ENCODE data around the gene HBEGF.

HBEGF gene

GRCh38 chr5:140299056-140299455 lies 47.3 kb downstream of the HBEGF start:
- no peak for TF ChIP-seq ISL1 (CRISPR knock-in tag; IDR thresholded peaks at IDR 0.05)
- TF ChIP-seq, protein P1, sequence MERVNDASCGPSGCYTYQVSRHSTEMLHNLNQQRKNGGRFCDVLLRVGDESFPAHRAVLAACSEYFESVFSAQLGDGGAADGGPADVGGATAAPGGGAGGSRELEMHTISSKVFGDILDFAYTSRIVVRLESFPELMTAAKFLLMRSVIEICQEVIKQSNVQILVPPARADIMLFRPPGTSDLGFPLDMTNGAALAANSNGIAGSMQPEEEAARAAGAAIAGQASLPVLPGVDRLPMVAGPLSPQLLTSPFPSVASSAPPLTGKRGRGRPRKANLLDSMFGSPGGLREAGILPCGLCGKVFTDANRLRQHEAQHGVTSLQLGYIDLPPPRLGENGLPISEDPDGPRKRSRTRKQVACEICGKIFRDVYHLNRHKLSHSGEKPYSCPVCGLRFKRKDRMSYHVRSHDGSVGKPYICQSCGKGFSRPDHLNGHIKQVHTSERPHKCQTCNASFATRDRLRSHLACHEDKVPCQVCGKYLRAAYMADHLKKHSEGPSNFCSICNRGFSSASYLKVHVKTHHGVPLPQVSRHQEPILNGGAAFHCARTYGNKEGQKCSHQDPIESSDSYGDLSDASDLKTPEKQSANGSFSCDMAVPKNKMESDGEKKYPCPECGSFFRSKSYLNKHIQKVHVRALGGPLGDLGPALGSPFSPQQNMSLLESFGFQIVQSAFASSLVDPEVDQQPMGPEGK (CRISPR knock-in tag; IDR thresholded peaks at IDR 0.05; ENCODE audit: borderline replicate concordance), result no peak
- no peak for TF ChIP-seq ZNF8 (CRISPR knock-in tag; IDR thresholded peaks at IDR 0.05)
- TF ChIP-seq BACH2 (CRISPR knock-in tag; IDR thresholded peaks at IDR 0.05; ENCODE audit: borderline replicate concordance), result no peak
- TF ChIP-seq, protein P2, sequence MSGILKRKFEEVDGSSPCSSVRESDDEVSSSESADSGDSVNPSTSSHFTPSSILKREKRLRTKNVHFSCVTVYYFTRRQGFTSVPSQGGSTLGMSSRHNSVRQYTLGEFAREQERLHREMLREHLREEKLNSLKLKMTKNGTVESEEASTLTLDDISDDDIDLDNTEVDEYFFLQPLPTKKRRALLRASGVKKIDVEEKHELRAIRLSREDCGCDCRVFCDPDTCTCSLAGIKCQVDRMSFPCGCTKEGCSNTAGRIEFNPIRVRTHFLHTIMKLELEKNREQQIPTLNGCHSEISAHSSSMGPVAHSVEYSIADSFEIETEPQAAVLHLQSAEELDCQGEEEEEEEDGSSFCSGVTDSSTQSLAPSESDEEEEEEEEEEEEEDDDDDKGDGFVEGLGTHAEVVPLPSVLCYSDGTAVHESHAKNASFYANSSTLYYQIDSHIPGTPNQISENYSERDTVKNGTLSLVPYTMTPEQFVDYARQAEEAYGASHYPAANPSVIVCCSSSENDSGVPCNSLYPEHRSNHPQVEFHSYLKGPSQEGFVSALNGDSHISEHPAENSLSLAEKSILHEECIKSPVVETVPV (CRISPR knock-in tag; IDR thresholded peaks at IDR 0.05), result no peak
- TF ChIP-seq CSDC2 (CRISPR knock-in tag; IDR thresholded peaks at IDR 0.05), result no peak
- TF ChIP-seq GLIS3 (CRISPR knock-in tag; IDR thresholded peaks at IDR 0.05), result no peak
- no peak for TF ChIP-seq TOX (CRISPR knock-in tag; IDR thresholded peaks at IDR 0.05; ENCODE audit: borderline replicate concordance)
- no peak for TF ChIP-seq PPARA (CRISPR knock-in tag; IDR thresholded peaks at IDR 0.05; ENCODE audit: borderline replicate concordance)
- TF ChIP-seq SNAI2 (CRISPR knock-in tag; IDR thresholded peaks at IDR 0.05), result no peak
- TF ChIP-seq, protein P3, sequence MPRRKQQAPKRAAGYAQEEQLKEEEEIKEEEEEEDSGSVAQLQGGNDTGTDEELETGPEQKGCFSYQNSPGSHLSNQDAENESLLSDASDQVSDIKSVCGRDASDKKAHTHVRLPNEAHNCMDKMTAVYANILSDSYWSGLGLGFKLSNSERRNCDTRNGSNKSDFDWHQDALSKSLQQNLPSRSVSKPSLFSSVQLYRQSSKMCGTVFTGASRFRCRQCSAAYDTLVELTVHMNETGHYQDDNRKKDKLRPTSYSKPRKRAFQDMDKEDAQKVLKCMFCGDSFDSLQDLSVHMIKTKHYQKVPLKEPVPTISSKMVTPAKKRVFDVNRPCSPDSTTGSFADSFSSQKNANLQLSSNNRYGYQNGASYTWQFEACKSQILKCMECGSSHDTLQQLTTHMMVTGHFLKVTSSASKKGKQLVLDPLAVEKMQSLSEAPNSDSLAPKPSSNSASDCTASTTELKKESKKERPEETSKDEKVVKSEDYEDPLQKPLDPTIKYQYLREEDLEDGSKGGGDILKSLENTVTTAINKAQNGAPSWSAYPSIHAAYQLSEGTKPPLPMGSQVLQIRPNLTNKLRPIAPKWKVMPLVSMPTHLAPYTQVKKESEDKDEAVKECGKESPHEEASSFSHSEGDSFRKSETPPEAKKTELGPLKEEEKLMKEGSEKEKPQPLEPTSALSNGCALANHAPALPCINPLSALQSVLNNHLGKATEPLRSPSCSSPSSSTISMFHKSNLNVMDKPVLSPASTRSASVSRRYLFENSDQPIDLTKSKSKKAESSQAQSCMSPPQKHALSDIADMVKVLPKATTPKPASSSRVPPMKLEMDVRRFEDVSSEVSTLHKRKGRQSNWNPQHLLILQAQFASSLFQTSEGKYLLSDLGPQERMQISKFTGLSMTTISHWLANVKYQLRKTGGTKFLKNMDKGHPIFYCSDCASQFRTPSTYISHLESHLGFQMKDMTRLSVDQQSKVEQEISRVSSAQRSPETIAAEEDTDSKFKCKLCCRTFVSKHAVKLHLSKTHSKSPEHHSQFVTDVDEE (CRISPR knock-in tag; IDR thresholded peaks at IDR 0.05), result no peak
- TF ChIP-seq ZNF70 (CRISPR knock-in tag; IDR thresholded peaks at IDR 0.05), result no peak
- TF ChIP-seq CREB5 (CRISPR knock-in tag; IDR thresholded peaks at IDR 0.05; ENCODE audit: low read depth), result no peak
- TF ChIP-seq ZFP3 (CRISPR knock-in tag; IDR thresholded peaks at IDR 0.05), result no peak
- TF ChIP-seq ARNTL (CRISPR knock-in tag; IDR thresholded peaks at IDR 0.05; ENCODE audit: borderline replicate concordance, low read depth), result no peak
- TF ChIP-seq RARB (CRISPR knock-in tag; IDR thresholded peaks at IDR 0.05), result no peak
- TF ChIP-seq, protein P4, sequence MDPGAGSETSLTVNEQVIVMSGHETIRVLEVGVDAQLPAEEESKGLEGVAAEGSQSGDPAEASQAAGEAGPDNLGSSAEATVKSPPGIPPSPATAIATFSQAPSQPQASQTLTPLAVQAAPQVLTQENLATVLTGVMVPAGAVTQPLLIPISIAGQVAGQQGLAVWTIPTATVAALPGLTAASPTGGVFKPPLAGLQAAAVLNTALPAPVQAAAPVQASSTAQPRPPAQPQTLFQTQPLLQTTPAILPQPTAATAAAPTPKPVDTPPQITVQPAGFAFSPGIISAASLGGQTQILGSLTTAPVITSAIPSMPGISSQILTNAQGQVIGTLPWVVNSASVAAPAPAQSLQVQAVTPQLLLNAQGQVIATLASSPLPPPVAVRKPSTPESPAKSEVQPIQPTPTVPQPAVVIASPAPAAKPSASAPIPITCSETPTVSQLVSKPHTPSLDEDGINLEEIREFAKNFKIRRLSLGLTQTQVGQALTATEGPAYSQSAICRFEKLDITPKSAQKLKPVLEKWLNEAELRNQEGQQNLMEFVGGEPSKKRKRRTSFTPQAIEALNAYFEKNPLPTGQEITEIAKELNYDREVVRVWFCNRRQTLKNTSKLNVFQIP (CRISPR knock-in tag; IDR thresholded peaks at IDR 0.05; ENCODE audit: borderline replicate concordance, low read depth), result no peak
- no peak for TF ChIP-seq OSR1 (CRISPR knock-in tag; IDR thresholded peaks at IDR 0.05)
- no peak for TF ChIP-seq TCF4 (CRISPR knock-in tag; IDR thresholded peaks at IDR 0.05; ENCODE audit: borderline replicate concordance)
- no peak for ATAC-seq

DNA sequence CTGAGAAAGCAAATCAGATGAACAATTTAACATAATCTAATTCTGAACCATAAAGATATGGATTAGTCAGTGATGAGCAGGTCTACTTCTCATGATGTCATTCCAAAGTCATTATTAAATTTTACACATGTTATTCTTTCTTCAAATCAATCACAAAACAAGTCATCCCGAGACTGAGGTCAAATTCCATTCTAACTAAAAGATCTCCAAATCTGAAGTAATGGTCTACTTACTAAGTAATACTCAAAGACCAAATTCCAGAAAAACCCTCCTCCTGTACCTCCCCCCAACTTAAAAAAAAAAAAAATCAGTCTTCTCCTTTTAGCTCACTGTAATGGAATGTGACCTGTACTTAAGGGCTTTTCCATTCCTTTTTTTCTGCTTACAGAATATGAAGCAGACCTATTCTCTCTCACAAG lies 48.2 kb downstream of the HBEGF start:
- ATAC-seq, result peak; percentile 48
- TF ChIP-seq ZNF8 (CRISPR knock-in tag; IDR thresholded peaks at IDR 0.05) (no peak), OSR1 (CRISPR knock-in tag; IDR thresholded peaks at IDR 0.05) (no peak), BACH2 (CRISPR knock-in tag; IDR thresholded peaks at IDR 0.05; ENCODE audit: borderline replicate concordance) (no peak), ARNTL (CRISPR knock-in tag; IDR thresholded peaks at IDR 0.05; ENCODE audit: borderline replicate concordance, low read depth) (no peak), ZNF565 (CRISPR knock-in tag; conservative IDR thresholded peaks at IDR 0.05; ENCODE audit: low read depth) (no peak), ZNF70 (CRISPR knock-in tag; IDR thresholded peaks at IDR 0.05) (no peak), GLIS3 (CRISPR knock-in tag; IDR thresholded peaks at IDR 0.05) (no peak), ZFP30 (CRISPR knock-in tag; IDR thresholded peaks at IDR 0.05) (no peak), ZFP3 (CRISPR knock-in tag; IDR thresholded peaks at IDR 0.05) (peak; percentile 84; the same call in 1 of the 2 replicates), ISL1 (CRISPR knock-in tag; IDR thresholded peaks at IDR 0.05) (peak; percentile 99), TOX (CRISPR knock-in tag; IDR thresholded peaks at IDR 0.05; ENCODE audit: borderline replicate concordance) (no peak), SNAI2 (CRISPR knock-in tag; IDR thresholded peaks at IDR 0.05) (peak; percentile 71; the same call in 1 of the 2 replicates), ZC3H10 (CRISPR knock-in tag; IDR thresholded peaks at IDR 0.05) (no peak)
- TF ChIP-seq, protein P1 (CRISPR knock-in tag; IDR thresholded peaks at IDR 0.05; ENCODE audit: borderline replicate concordance), result peak; percentile 65; the same call in 1 of the 2 replicates
- TF ChIP-seq, protein P2 (CRISPR knock-in tag; IDR thresholded peaks at IDR 0.05), result 0 out of 2 replicates have a peak, but pooled peaks have one; percentile 13
- TF ChIP-seq, protein P3 (CRISPR knock-in tag; IDR thresholded peaks at IDR 0.05), result no peak
